Activated T-cell treated with anti-CD3 and anti-CD28 coated beads for 24 hours (primary cell): Measurements from ENCODE around the gene AARSD1.
"Not testable (repeated sequence)": the region's sequence is repeated elsewhere in the genome, so short reads cannot be mapped to it uniquely, and the experiment has no call there.

ENCODE experiments used
- DNase-seq: peaks from one replicate; pipeline ENCODE4 v3.0.0-alpha.2; 2020; ENCODE audit warnings: low read depth

AARSD1 gene

DNA sequence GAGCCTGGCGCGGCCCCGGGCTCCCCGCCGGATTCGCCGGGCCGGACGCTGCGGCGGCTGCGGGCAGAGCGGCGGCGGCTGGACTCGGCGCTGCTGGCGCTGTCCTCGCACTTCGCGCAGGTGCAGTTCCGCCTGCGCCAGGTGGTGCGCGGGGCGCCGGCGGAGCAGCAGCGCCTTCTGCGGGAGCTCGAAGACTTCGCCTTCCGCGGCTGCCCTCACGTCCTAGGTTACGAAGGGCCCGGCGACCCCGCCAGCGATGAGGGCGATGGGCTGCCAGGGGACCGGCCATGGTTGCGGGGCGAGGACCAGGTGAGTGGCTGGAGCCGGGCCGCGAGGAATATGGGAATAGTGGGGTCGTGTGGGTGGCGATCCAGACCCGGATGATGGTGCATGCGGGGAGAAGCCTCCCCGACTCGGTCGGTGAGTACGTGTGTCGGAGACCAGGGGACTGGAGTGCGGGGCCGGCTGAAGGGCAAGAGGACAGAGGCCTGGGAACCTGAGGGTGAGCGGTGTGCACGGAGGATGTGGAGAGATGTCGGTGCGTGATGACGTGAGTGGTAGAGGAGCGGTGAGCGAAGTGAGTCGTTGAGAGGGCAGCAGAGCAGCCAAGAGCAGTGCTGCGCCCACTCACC, 16.6 kb upstream of the AARSD1 start:
- DNase-seq, result peak; percentile 55

DNA sequence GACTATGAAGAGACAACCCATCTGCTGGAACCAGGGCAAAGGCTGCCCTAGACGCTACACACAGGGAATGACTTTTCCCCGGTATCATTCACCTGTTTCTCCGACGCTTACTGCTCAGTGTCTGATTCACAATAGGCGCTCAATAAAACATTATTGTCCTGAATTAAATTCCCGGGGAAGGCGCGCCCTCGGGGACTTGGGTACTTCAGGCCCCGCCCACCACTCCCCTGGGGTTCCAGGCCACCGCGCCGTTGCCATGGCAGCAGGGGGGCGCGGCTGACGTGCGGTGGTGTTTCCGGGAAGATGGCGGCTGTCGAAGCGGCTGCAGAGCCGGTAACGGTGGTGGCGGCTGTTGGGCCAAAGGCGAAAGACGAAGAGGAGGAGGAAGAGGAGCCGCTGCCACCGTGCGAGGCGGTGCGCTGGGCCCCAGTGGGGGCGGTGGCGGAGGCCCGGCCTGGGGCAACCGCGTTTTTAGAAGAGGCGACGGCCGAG, 16.1 kb upstream of the AARSD1 start, which contains the start of gene RUNDC1:
Gene RUNDC1, plus strand, starts transcription at position 292 of the 492 bp plus-strand sequence. Its CDS starts 12 bp downstream, at position 304.
- peak; percentile 91 for DNase-seq

DNA sequence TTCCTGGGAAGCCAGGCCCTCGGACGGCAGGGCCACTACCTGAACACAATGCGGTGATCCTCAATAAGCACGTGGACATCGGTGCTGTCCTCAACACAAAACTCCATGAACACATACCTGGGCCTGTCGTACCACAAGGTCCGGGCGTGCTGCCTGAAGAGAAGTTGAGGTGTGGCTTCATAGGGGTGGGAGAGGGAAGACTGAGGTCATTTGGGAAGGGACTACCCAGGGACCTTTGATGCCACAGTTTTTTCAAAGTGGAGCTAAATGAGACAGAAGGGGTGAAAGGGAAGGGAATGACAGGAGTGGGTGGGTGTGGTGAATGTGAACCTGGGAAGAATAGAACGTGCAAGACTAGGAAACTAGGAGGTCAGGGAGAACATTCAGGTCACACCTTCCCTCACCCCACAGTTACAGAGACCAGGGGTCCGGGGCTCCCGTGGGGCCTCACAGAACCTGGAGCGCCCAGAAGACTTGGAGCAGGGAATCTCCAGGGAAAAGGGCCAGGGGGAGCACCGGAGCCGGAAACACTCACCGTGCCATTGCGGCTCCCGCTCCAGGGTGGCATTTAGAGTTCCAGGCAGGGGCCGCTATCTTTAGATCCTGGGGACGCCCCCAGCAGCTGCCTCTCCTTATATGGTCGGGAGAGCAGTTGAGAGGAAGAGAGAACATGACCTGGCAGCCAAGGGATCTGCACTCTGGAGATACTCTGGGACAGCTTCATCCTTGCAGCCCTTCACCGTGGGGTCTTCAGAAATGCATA, 15.4 kb upstream of the AARSD1 start, which contains the start of gene PTGES3L:
Gene PTGES3L, minus strand, starts transcription at position 570 of the 763 bp plus-strand sequence. Its CDS starts 27 bp downstream, at position 543.
- DNase-seq, result peak; percentile 22

DNA sequence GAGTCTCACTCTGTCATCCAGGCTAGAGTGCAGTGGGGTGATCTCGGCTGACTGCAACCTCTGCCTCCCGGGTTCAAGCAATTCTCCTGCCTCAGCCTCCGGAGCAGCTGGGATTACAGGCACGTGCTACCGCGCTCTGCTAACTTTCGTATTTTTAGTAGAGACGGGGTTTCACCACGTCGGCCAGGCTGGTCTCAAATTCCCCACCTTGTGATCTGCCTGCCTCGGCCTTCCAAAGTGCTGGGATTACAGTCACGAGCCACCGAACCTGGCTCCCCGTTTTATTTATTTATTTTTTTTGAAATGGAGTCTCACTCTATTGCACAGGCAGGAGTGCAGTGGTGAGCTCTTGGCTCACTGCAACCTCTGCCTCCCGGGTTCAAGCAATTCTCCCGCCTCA, 11.4 kb upstream of the AARSD1 start:
- not testable (repeated sequence) for DNase-seq

DNA sequence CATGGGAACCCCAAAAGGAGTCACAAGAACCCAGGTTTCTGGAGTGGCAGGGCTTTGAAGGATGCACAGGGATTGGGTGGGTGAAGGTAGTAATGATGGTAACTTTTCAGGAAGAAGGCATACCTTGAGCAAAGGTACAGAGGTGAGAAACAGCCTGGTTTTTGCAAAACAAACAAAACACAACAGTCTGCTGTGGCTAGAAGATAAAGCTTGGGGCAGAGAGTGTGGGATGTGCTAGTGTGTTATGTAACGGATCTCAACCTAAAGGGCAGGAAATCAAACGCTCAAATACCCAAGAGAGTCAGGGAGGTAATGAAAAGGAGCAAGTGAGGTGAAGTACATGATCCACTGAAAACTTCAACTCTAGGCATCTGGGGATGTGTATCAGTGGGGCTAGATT, 11.0 kb upstream of the AARSD1 start:
- no peak for DNase-seq

DNA sequence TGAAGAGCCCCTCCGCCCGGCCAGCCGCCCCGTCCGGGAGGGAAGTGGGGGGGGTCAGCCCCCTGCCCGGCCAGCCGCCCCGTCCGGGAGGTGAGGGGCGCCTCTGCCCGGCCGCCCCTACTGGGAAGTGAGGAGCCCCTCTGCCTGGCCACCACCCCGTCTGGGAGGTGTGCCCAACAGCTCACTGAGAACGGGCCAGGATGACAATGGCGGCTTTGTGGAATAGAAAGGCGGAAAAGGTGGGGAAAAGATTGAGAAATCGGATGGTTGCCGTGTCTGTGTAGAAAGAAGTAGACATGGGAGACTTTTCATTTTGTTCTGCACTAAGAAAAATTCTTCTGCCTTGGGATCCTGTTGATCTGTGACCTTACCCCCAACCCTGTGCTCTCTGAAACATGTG, 9.1 kb upstream of the AARSD1 start:
- DNase-seq, result not testable (repeated sequence)

DNA sequence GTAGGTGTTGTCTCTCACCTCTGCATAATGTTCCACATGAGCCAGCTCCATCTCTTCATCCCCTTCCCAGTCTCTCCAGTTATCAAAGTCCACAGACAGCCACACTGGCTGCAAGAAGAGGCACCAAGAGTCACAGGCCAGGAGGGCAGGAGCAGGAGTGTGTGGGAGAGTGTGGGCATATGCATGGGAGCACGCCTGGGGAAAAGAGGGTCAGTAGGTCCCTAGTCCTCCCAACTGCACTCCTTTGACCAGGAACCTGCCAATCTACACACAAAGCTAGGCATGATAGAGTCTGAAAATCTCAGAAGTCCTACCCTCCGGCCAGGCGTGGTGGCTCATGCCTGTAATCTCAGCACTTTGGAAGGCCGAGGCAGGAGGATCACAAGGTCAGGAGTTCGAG, 7.3 kb upstream of the AARSD1 start:
- no peak for DNase-seq

DNA sequence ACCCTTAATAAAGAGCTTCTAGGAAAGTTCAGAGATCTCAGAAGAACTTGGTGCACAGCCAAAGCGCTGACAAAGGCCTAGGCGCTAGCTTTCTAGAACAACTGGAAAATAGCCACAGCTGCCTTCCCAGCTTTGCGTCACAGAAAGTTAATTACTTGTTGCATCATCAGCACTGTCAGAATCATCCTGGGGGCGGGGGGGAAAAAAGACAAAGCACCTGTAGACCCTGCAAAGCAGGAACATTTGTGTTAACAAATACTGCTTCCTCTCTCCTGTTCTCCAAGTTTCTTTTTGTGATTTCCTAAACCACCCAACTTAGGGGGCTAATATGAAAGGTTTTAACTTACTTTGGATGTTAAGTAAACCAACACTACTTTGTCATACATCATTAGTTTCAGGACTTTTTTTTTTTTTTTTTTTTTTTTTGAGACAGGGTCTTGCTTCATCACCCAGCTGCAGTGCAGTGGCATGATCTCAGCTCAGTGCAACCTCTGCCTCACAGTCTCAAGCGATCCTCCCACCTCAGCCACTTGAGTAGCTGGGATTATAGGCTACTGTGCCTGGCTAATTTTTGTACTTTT, 4.8 kb upstream of the AARSD1 start:
- DNase-seq, result no peak

DNA sequence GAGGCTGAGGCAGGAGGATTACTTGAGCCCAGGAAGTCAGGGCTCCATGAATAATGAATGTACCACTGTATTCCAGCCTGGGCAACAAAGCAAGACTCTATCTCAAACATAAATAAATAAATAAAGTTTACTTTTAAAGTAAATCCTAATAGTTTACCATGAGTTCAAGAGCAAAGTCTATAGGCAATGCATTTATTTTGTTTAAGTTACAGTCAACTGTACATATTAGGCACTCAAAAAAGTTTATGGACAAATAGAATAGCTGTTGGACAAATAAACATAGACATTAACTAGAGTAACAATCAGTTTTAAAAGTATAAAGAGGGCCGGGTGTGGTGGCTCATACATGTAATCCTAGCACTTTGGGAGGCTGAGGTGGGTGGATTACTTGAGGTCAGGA, 3.7 kb upstream of the AARSD1 start:
- no peak for DNase-seq

DNA sequence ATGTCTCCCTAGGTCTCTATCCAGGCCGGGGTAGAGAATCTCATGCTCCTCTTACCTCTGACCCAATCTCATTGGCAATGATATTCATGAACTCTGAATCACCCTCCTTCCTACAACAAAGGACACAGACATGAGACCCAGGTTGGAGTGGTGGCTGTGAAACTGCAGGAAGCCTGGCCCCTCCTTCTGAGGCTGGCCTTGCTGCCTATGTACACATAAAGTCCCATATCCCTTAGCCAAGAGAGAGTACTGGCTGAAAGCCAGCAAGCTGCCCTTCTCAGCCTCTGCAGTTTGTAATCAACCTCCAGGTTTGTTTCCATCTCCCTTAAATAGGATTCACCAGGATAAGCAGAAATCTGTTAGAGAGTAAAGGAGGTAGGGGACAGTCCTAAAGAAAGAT, 10.6 kb downstream of the AARSD1 start:
- DNase-seq, result no peak

DNA sequence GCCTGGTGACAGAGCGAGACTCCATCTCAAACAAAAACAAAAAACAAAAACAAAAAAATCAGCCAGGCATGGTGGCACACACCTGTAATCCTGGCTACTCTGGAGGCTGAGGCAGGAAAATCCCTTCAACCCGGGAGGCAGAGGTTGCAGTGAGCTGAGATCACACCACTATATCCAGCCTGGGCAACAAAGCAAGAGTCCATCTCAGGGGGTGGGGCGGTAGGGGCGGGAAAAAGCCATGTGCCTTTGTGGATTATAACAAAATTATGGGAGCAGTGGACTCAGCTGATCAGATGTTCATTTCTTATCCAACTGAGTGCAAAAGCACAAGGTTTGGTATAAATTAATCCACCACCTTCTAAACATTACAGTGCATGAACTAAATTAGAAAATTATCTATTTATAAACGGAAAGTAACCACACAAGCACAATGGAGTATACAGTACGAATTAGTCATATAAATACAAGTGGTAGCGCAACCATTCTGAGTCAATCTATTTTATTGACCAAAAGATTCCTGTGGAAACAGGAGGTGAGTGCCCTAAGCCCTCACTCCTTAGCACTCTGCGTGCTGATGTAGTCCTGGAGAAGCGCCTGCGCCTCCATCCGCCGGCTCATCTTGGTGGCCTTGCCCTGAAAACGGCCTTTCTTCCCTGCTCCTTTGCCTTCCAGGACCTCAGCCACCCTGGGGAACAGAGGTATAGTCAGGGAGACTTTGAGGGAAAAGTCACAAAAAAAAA, 14.0 kb downstream of the AARSD1 start:
- no peak for DNase-seq

DNA sequence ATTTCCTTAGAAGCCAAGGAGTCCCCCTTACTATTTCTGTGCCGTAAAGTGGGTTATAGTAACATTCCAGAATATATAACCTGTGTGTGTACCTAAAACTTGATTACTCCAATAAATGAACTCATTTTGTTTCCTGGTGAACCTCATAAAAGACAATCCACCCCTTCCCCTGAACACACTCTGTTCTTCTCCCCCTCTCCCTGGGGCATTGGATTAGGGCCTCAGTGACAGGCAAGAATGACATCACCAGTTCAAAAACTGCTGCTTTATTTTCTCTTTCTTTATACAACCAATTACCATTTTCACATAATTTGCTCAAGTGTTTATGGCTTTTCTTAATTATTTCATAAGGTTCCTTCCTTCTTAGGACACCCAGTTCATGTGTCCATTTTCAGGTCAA, 17.4 kb downstream of the AARSD1 start:
- no peak for DNase-seq

DNA sequence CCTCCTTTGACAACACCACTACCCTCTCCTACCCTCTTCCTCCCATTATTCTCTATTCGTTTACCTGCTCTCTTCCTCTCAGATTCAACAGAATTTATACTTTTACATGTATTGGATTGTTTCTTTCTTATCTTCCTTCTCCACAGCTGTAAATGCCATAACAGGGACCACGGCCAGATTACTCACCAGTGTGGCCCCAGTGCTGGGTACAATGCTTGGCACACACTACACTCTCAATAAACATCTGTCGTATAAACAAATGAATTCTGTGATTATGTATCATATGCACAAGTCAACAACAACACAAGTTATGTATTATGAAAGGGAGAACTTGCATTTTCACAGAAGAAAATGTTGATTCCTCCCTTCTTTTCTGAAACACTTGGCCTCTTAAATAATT, 20.0 kb downstream of the AARSD1 start:
- DNase-seq, result no peak

DNA sequence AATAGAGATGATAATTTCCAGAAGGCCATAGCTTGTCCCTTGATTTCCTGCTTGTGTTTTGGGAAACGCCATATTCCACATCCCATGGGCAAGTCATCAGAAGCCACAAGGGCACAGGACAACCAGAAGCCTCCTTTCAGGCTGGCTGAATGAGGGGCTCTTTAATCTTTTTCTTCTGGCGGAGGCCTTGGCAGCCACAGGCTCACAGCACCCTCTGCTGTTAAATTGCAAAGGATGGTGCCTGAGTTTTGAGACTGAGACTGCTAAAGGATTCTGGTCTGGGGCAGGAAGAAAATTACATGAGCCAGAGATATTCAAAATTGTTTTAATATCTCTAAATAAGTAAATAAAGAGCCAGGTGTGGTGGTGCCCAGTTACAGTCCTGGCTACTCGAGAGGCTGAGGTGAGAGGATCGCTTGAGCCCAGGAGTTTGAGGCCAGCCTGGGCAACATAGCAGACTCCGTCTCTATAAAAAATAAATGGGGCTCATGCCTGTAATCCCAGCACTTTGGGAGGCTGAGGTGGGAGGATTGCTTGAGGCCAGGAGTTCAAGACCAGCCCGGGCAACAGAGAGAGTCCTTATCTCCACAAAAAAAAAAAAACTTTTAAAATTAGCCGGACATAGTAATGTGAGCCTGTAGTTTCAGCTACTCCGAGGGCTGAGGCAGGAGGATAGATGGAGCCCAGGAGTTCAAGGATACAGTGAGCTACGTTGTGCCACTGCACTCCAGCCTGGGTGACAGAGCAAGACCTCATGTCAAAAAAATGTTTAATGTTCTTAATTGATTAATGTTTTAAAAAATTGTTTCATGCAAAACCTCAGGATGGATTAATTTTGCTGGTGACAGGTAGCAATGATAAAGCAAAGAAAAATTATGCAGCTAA, 26.3 kb downstream of the AARSD1 start:
- no peak for DNase-seq

DNA sequence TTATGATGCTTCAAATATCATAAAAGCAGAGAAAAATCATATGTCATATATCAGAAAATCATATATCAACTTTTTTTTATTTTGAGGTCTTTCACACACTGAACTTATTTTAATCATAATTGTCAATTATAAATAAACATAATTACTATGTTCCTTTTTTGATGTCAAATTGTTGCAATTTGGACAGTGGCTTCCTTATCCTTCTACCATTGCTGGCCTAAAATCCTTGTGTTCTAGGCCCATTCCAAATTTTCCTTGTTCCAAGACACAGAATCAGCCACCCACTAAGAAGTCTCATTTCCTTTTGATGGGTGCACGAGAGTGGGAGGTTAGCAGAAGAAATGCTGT, 34.8 kb downstream of the AARSD1 start:
- DNase-seq, result no peak

DNA sequence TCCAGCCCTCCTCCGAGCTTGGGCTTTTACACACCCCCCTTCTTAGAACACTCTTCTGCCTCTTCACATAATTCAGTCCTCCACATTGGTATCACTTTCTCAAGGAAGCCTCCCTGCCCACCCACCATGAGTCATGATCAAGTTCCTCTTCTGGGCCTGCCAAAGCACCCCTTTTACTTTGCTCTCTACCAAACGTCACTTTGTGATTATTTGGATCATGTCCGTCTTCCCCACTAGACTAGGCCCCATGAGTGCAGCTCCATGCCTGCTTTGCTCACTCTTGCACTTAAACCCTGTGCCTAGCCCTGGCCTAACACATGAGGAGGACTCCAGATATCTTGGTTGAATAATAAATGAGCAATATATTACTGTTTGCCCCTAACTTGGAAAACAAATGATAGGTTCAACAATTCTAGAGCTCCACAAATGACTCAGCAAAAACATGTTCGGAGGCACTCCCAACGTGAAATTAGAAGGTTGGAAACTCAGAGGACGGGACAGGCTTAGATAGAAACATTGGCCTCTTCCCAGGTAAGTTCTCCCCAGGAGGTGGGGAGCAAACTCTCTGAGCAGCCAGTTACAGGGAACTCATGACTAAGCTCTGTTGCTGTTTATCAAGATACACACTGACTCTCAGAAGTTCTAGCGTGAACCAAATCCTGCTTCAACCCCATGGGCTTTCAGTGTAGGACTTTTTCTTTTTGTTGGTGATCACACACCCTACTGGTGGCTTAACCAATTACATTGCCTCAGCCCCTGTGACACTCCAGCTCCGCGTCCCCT, 35.3 kb downstream of the AARSD1 start:
- peak; percentile 7 for DNase-seq

DNA sequence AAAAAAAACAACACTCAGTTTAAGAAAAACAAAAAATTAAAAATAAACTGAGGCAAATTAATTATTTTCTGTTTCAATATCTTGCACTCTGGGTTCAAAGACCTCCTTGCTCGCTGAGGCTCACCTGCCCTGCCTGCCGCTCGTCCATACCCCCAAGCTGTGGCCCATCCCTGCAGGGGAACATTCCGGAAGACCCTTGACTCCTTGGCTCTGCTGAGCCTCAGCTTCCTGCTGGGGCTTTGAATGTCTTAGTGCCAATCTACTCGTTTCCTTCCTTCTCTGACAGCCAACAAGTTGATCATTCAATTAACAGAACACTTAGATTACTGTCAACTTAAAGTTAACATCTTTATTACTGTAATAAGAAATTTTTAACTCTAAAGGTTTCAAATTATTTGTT, 39.4 kb downstream of the AARSD1 start:
- DNase-seq, result no peak

DNA sequence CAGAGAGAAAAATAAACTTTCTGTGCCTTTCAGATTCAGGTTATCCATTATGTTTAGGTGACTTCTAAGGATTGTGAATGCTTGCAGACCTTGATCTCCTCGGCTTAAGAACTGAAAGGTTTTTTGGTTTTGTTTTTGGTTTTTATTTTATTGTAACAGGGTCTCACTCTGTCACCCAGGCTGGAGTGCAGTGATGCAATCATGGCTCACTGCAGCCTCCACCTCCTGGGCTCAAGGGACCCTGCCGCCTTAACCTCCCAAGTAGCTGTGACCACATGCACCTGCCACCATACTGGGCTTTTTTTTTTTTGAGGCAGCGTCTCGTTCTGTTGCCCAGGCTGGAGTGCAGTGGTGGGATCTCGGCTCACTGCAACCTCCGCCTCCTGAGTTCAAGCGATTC, 40.8 kb downstream of the AARSD1 start:
- DNase-seq, result not testable (repeated sequence)

DNA sequence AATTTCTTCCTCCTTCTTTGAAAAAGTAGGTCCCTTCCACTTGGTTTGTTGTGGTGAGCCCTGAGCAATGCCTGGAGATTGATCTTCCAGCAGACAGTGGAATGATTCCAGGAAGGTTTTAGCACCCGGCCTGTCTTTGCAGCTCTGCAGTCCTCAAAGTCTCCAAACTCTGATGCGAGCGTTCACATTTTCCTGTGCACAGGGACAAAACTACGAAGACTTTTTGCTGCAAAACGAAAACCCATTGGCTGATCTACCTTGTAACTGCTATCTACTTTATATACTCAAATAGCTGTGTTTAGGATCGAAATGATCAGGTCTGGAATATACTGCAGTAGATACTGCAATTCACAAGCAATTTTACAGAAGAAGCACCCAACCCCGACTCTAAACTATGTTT, 42.0 kb downstream of the AARSD1 start:
- no peak for DNase-seq

DNA sequence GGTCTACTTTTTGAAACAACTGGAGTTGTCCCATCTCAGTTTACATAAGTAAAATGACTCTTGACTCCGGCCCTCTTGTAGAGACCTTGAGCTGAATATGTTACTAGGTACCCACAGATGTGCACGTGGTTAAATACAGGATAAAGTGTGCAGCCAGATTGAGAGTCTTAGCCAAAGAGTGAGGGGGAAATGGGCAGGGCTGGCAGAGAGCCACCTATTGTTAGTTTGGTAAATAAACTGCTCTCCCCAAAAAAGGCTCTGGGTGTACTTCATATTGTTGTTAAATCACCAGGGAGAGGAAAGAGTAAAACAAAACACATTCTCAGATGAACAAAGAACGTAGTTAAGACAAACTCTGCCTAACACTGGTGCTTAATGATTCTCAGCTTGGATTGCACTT, 43.3 kb downstream of the AARSD1 start:
- no peak for DNase-seq
